ENCODE results near the gene CNNM3.

Gene CNNM3
- total RNA-seq, result 19.6 to 68.8 (median 57.6) reads per million in 9 experiments

DNA sequence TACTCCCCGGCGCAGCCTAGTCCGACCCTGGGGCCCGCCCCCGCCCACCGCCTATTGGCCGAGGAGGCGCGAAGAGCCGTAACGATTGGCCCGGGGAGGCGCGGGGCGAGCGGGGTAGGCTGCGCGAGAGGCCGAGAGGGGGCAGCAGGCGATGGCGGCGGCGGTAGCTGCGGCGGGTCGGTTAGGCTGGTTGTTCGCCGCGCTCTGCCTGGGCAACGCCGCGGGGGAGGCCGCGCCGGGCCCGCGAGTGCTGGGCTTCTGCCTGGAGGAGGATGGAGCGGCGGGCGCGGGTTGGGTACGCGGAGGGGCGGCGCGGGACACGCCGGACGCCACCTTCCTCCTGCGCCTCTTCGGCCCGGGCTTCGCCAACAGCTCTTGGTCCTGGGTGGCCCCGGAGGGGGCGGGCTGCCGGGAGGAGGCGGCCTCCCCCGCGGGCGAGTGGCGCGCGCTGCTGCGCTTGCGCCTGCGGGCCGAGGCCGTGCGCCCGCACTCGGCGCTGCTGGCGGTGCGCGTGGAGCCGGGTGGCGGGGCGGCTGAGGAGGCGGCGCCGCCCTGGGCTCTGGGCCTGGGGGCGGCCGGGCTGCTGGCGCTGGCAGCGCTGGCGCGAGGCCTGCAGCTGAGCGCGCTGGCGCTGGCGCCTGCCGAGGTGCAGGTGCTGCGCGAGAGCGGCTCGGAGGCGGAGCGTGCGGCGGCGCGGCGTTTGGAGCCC is at the start of gene CNNM3:
CNNM3 (plus strand) TSS at position 142 of the 709 bp plus-strand sequence; CDS start at position 152, 10 bp downstream.
- Mint-ChIP-seq H3K4me3 (peak within 1 kb of the TSS; percentile 86 to 87), H3K27ac (peak within 1 kb of the TSS; percentile 75 to 94), H3K9me3 (no peaks in the 10 kb centered on the region), H3K4me1 (ENCODE audit: low read depth in 2 of 2) (peaks cover 54 to 62% of the 10 kb centered on the region in 2 donors), H3K27me3 (no peaks in the 10 kb centered on the region), H3K36me3 (ENCODE audit: insufficient read depth) (peaks cover 20% of the 10 kb centered on the region)
- DNase-seq (peak; percentile 93 to 96 (median 95)), ATAC-seq (replicated peaks) (peak; percentile 86)

DNA sequence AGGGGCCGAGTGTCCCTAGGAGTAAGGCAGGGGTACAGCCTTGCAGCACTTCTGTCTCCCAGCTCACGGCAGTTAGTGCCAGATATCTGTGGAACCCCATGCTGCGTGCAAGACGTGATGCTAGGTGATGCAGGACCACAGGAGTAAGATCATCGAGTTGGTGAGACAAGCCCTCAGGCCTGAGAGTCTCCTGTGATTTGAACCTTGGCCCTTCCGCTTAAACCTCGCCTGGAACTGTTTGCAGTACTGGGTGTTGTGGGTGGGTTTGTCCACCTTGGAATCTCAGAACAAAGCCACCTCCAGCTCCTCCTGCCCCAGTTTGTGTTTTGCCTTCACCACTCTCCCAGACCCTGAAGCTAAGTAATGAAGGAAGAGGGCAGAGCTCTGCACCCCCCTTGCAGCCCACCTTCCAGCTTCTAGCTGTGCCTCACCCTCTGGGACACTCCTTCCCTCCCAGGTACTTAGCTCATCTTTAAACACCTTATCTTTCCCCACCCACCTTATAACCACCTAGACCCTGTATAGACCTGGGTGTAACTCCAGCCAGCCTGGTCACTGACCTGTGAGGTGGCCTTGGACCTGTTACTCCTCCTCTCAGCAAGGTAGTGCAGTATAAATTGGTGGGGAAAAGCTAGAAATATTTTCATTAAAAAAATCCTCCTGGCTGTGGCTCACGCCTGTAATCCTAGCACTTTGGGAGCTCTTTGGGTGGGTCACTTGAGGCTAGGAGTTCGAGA is 48.8 kb upstream of the CNNM3 start:
- Mint-ChIP-seq H3K9me3 (no peaks in the 10 kb centered on the region), H3K27ac (peak overlapping the region in 1 of 2 donors; percentile 70), H3K27me3 (no peaks in the 10 kb centered on the region), H3K4me3 (no peak overlapping the region), H3K36me3 (ENCODE audit: insufficient read depth) (peaks cover 8% of the 10 kb centered on the region), H3K4me1 (ENCODE audit: low read depth in 2 of 2) (peaks cover 45 to 51% of the 10 kb centered on the region in 2 donors)
- DNase-seq (no peak), ATAC-seq (replicated peaks) (no peak)

DNA sequence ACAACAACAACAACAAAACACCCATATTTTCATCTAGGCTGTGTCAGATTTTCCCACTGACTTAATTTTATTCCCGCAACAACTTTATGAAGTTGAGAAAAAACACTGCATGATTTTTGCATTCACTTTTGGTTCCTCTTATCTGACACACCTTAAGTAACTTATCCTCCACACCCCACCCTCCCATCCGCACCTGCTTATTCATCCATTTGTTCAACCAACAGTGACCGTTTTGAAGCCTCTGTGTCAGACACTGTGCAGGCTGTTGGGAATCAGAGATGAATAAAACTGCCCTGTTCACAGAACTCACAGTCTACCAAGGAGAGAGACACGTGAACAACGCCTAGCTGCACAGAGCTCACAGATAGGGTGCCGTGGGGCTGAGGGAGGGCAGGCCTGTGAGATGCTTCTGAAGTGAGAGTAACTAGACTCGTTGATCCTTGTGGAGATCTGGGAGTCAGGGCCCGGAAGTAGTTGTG is 47.9 kb upstream of the CNNM3 start:
- no peaks in the 10 kb centered on the region for H3K9me3 Mint-ChIP-seq
- peaks cover 8% of the 10 kb centered on the region for H3K36me3 Mint-ChIP-seq (ENCODE audit: insufficient read depth)
- ATAC-seq (replicated peaks), result no peak
- peaks cover 45 to 50% of the 10 kb centered on the region in 2 donors for H3K4me1 Mint-ChIP-seq (ENCODE audit: low read depth in 2 of 2)
- no peak for DNase-seq
- no peak overlapping the region for H3K27ac Mint-ChIP-seq
- H3K27me3 Mint-ChIP-seq, result no peaks in the 10 kb centered on the region
- no peak overlapping the region for H3K4me3 Mint-ChIP-seq

DNA sequence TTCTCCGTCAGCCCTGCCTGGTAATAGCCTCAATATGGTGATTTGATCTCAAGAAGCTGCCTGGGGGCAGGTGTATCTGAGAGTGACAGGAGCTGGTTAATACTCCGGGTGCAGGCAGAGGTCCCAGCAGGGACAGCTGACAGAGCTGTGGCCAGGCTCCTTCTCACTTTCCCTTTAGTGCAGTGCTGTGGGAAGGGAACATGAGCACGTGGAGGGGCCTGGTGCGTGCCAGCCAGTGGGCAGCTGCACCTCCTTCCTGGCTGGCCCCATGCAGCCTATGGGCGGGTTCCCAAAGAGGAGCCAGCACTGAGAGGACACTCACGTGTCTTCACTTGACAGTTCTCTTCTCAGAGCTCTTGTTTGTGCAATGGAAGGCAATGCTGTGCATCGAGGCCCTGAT is 46.3 kb upstream of the CNNM3 start:
- H3K27me3 Mint-ChIP-seq, result no peaks in the 10 kb centered on the region
- ATAC-seq (replicated peaks), result no peak
- DNase-seq, result no peak
- H3K9me3 Mint-ChIP-seq, result no peaks in the 10 kb centered on the region
- peak overlapping the region; percentile 23 to 82 for H3K27ac Mint-ChIP-seq
- peaks cover 34 to 42% of the 10 kb centered on the region in 2 donors for H3K4me1 Mint-ChIP-seq (ENCODE audit: low read depth in 2 of 2)
- peaks cover 8% of the 10 kb centered on the region for H3K36me3 Mint-ChIP-seq (ENCODE audit: insufficient read depth)
- H3K4me3 Mint-ChIP-seq, result no peak overlapping the region

- DNase-seq, result no peak
- peaks cover 8% of the 10 kb centered on the region for H3K36me3 Mint-ChIP-seq (ENCODE audit: insufficient read depth)
- no peak overlapping the region for H3K4me3 Mint-ChIP-seq
- peak overlapping the region; percentile 23 to 82 for H3K27ac Mint-ChIP-seq
- H3K9me3 Mint-ChIP-seq, result no peaks in the 10 kb centered on the region
- H3K4me1 Mint-ChIP-seq (ENCODE audit: low read depth in 2 of 2), result peaks cover 34 to 49% of the 10 kb centered on the region in 2 donors
- H3K27me3 Mint-ChIP-seq, result no peaks in the 10 kb centered on the region
- ATAC-seq (replicated peaks), result no peak
Observed at GRCh38 chr2:96770442-96771202, 45.4 kb upstream of the CNNM3 start.

DNA sequence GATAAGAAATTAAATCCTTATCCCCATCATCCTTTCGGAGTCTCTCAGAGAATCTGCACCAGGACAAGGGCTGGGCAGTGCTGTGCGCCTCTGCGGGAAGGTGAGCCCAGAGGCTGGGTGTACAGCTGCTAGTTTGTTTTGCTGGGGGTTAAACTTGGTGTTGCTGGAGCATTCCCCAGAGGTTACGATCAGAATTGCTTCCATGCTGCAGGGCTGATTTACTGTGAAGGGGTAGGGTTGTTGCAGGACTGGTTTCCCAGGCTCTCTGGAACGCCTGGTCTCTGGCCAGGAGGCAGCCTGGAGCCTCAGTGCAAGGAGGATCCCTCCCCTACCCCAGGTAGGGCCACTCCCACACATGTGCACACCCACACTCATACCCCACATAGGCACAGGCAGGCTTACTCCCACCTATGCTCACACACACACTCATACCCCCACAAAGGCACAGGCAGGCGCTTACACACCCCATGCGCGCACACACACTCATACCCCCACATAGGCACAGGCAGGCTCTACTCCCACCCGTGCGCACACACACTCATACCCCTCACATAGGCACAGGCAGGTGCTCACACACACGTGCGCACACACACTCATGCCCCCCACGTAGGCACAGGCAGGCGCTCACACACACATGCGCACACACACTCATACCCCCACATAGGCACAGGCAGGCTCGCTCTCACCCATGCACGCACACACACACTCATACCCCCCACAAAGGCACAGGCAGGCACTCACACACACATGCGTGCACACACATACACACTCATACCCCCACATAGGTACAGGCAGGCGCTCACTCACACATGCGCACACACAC is 44.1 kb upstream of the CNNM3 start:
- Mint-ChIP-seq H3K4me3 (peak overlapping the region in 1 of 2 donors; percentile 15), H3K4me1 (ENCODE audit: low read depth in 2 of 2) (peaks cover 27 to 41% of the 10 kb centered on the region in 2 donors)

GRCh38 chr2:96772903-96773671 is 43.0 kb upstream of the CNNM3 start:
- Mint-ChIP-seq H3K27ac (peak overlapping the region; percentile 92 to 94), H3K36me3 (ENCODE audit: insufficient read depth) (peaks cover 3% of the 10 kb centered on the region), H3K4me3 (peak overlapping the region; percentile 77 to 88), H3K9me3 (no peaks in the 10 kb centered on the region), H3K4me1 (ENCODE audit: low read depth in 2 of 2) (peaks cover 23 to 36% of the 10 kb centered on the region in 2 donors), H3K27me3 (no peaks in the 10 kb centered on the region)
- ATAC-seq (replicated peaks) (no peak), DNase-seq (no peak)

More for the DNA sequence above, 44.1 kb upstream of the CNNM3 start:
- Mint-ChIP-seq H3K9me3 (no peaks in the 10 kb centered on the region), H3K27ac (peak overlapping the region; percentile 41 to 59), H3K36me3 (ENCODE audit: insufficient read depth) (peaks cover 3% of the 10 kb centered on the region), H3K27me3 (no peaks in the 10 kb centered on the region)
- ATAC-seq (replicated peaks), result no peak
- no peak for DNase-seq

DNA sequence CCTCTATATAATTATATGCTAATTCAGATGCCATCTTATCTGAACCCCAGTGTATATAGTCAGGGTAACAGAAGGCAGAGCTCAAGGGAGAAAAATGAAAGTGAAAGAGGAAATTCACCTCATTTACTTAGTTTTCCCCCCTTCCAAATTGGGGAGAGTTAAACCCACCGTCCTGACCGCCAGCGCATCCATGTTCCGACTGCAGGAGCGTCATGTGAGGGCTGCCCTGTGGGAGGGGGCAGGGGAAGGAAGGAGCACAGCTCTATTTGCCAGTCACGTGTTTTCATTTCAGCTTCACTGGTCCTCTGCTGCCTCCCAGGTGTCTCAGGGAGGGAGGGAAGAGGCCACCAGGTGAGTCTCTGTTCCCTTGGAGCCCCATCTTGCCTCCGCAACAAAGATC is 42.1 kb upstream of the CNNM3 start:
- Mint-ChIP-seq H3K27me3 (no peaks in the 10 kb centered on the region), H3K4me3 (peak overlapping the region; percentile 77 to 88), H3K36me3 (ENCODE audit: insufficient read depth) (peaks cover 3% of the 10 kb centered on the region), H3K9me3 (no peaks in the 10 kb centered on the region), H3K27ac (peak overlapping the region; percentile 92 to 94), H3K4me1 (ENCODE audit: low read depth in 2 of 2) (peaks cover 20 to 28% of the 10 kb centered on the region in 2 donors)
- ATAC-seq (replicated peaks), result peak; percentile 83
- peak; percentile 35 to 45 (median 35) for DNase-seq

- H3K9me3 Mint-ChIP-seq, result no peaks in the 10 kb centered on the region
- DNase-seq (no peak), ATAC-seq (replicated peaks) (no peak)
- peak overlapping the region; percentile 92 to 94 for H3K27ac Mint-ChIP-seq
- peaks cover 17 to 28% of the 10 kb centered on the region in 2 donors for H3K4me1 Mint-ChIP-seq (ENCODE audit: low read depth in 2 of 2)
- H3K4me3 Mint-ChIP-seq, result peak overlapping the region in 1 of 2 donors; percentile 77
- no peaks in the 10 kb centered on the region for H3K27me3 Mint-ChIP-seq
- H3K36me3 Mint-ChIP-seq (ENCODE audit: insufficient read depth), result peaks cover 4% of the 10 kb centered on the region
Observed at GRCh38 chr2:96775160-96775559, 40.9 kb upstream of the CNNM3 start.

GRCh38 chr2:96783388-96783787 is 32.7 kb upstream of the CNNM3 start:
- DNase-seq (no peak), ATAC-seq (replicated peaks) (no peak)
- Mint-ChIP-seq H3K9me3 (no peaks in the 10 kb centered on the region), H3K36me3 (ENCODE audit: insufficient read depth) (peaks cover 14% of the 10 kb centered on the region), H3K27ac (peak overlapping the region in 1 of 2 donors; percentile 22), H3K4me3 (no peak overlapping the region), H3K4me1 (ENCODE audit: low read depth in 2 of 2) (no peaks in the 10 kb centered on the region), H3K27me3 (no peaks in the 10 kb centered on the region)

DNA sequence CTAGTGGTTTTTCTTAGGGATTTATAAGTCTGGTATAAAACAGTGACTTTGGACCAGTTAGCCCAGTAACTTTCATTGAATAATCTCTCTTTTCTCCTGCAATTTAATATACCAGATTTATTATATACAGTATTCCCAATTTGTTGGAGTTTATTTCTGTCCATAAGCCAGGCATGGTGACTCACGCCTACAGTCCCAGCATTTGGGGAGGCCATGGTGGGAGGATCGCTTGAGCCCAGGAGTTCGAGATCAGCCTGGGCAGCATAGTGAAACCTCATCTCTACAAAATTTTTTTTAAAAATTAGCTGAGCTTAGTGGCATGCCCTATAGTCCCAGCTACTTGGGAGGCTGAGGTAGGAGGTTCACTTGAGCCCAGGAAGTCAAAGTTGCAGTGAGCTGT is 28.7 kb upstream of the CNNM3 start:
- no peaks in the 10 kb centered on the region for H3K9me3 Mint-ChIP-seq
- no peak overlapping the region for H3K27ac Mint-ChIP-seq
- ATAC-seq (replicated peaks), result no peak

More for the DNA sequence above, 28.7 kb upstream of the CNNM3 start:
- H3K4me1 Mint-ChIP-seq (ENCODE audit: low read depth in 2 of 2), result peaks cover 0 to 6% of the 10 kb centered on the region in 2 donors
- peaks cover 5% of the 10 kb centered on the region for H3K36me3 Mint-ChIP-seq (ENCODE audit: insufficient read depth)
- no peaks in the 10 kb centered on the region for H3K27me3 Mint-ChIP-seq
- no peak for DNase-seq
- no peak overlapping the region for H3K4me3 Mint-ChIP-seq

Measured in effector memory CD8-positive, alpha-beta T cell (primary cell).